CD4-positive, alpha-beta T cell treated with Interleukin-17A for 1 hour (primary cell): ENCODE data around the gene FREM1.
"Not testable (repeated sequence)": the region's sequence is repeated elsewhere in the genome, so short reads cannot be mapped to it uniquely, and the experiment has no call there.

Source experiments
- DNase-seq: peaks from one replicate; pipeline ENCODE4 v3.0.0-alpha.2; 2020

FREM1 gene, protein sequence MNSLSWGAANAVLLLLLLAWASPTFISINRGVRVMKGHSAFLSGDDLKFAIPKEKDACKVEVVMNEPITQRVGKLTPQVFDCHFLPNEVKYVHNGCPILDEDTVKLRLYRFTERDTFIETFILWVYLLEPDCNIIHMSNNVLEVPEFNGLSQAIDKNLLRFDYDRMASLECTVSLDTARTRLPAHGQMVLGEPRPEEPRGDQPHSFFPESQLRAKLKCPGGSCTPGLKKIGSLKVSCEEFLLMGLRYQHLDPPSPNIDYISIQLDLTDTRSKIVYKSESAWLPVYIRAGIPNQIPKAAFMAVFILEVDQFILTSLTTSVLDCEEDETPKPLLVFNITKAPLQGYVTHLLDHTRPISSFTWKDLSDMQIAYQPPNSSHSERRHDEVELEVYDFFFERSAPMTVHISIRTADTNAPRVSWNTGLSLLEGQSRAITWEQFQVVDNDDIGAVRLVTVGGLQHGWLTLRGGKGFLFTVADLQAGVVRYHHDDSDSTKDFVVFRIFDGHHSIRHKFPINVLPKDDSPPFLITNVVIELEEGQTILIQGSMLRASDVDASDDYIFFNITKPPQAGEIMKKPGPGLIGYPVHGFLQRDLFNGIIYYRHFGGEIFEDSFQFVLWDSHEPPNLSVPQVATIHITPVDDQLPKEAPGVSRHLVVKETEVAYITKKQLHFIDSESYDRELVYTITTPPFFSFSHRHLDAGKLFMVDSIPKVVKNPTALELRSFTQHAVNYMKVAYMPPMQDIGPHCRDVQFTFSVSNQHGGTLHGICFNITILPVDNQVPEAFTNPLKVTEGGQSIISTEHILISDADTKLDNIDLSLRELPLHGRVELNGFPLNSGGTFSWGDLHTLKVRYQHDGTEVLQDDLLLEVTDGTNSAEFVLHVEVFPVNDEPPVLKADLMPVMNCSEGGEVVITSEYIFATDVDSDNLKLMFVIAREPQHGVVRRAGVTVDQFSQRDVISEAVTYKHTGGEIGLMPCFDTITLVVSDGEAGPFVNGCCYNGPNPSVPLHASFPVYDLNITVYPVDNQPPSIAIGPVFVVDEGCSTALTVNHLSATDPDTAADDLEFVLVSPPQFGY (N-terminal part only)

GRCh38 chr9:14909961-14910805 lies at the start of gene FREM1:
Gene FREM1, minus strand, starts transcription at chr9:14910428. Its CDS starts 41,451 bp downstream, at chr9:14868977.
- DNase-seq: no peak

DNA sequence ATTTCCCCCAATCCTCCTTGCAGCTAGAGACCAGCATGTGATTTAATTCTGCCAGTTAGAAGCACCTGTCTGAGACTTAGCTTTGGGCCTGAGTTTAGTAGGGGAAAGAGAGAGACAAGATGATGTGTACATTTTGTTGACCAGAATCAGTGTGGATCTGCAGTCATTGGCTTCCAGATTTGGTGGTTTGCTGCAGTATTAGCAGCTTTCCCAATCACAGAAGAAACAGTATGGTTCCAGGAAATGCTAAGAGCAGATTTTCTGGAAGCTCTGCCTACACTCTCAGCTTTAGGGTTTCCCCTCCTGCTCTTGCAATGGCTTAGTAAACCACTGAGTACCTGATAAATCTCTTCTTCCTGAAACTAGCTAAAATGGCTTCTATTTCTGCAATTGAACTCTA lies 48.8 kb upstream of the FREM1 start:
- no peak for DNase-seq

GRCh38 chr9:14957109-14957508 lies 46.9 kb upstream of the FREM1 start:
- no peak for DNase-seq

GRCh38 chr9:14956208-14956607 lies 46.0 kb upstream of the FREM1 start:
- DNase-seq: no peak

DNA sequence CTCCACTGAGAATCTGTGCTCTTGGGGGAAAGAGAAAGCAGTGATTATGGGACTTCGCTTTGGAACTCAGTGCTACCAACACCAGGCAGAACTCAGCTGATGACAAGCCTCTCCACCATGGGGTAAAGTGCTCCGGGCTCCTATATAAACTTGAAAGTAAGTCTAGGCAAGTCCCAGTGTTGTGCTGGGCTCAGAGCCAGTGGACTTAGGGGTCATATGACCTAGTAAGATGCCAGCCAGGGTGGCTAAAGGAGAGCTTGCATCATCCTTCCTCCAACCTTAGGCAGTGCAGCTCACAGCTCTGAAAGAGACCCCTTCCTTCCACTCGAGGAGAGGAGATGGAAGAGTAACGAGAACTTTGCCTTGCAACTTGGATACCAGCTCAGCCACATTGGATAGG lies 35.1 kb upstream of the FREM1 start:
- no peak for DNase-seq

DNA sequence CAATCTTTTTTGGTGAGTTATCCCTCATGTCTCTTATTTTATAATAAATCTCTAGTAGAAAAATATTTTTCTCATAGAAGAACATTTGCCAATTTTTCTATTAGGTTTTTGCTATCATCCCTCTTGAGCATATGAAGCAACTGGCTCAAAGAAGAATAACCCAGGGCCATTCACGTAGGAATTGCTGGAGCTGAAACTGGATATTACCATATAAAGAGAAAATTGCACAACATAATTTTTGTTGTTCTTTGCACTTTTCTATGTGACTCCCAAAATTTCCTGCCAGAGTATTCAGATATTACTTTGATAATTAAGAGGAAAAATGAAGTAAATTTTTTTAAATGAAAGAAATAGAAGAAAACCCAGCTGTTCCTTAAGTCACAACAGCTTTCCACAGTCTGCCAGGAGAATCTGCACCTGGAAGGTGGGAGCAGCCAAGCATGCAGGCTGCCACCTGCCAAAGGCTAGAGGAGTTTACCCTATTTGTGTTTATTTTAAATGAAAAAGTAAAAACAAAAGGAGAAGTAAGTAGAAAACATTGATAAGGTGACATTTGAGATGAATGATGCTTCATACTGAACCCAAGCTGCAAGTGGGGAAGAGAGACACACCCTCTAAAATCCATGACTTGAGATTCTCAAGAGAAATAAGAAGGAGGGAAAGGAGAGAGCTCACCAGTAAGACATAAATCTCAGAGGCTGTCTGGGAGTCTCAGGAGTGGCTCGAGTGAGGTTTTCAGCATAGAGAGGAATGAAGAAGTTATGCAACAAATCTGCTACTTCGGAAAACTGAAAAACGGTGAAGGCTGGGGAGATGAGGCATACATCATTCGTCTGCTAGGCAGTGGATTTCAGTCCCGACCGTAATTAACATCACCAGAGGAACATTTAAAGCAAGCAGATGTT lies 31.5 kb upstream of the FREM1 start:
- DNase-seq: no peak

- no peak for DNase-seq
Measured at GRCh38 chr9:14939378-14939777, 29.1 kb upstream of the FREM1 start.

DNA sequence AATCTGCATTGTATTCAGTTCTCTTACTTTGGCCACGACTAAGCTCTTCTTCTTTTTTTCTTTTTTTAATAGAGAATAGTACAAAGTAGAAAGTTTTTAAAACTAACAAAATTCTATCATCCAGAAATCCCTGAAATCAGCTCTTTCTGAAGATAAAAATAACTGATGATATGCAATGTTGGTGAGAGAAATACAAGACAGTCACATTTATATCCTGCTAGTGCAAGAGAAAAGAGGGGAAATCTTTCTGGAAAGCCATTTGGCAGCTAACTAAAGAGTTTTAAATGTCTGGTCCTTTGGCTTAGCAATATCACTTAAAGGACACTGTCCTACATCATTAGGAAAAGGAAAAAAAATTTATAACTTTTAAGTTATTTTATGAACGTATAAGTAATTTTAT lies 27.0 kb upstream of the FREM1 start:
- DNase-seq: no peak

- no peak for DNase-seq
Measured at GRCh38 chr9:14936491-14936890, 26.3 kb upstream of the FREM1 start.

GRCh38 chr9:14935964-14936363 lies 25.7 kb upstream of the FREM1 start:
- no peak for DNase-seq

DNA sequence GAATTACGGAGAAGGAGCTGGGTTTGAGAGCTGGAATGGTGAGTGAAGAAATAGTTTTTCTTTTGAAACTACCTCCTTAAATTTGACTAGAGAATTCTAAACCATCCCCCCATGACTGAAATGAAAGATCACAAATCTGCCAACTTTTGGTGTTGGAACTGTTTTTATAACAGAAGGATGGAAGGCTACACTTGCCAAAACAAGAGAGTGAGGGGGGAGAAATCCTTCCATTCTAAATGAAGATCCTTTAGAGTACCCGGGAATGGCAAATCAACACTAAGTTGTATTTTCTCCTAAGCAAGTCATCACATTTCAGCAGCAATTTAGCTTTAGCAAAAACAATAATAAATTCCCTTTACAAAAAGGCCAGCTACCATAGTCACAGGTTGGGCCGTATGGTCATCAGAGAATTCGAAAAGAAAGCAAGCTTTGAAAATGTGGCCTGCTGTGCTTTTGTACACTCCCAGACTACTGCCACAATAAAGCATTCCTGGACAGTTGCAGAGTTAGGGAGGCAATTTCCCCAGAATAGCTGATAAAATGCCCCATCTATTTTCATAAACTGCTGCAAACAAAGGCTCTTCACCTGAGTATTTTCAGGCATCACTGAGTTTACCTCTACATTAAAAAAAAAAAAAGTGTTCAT lies 25.0 kb upstream of the FREM1 start:
- no peak for DNase-seq

DNA sequence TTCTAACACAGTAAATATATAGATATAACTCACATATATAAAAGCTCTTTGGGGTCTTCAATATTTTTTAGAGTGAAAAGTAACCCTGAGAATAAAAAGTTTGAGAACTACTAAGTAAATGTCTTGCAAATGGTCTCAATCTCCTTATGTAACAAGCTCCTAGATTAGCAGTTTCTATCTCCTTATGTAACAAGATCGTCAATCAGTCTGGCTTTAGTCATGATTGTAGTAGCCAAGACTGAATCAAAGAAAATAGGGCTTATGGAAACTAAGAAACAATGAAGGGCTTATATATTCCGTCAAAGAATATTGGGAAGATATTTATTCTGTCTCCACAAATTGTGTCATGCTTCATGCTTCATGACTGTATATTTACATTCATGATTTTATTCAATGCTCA lies 22.4 kb upstream of the FREM1 start:
- no peak for DNase-seq

- DNase-seq: no peak
Measured at GRCh38 chr9:14932231-14932630, 22.0 kb upstream of the FREM1 start.

GRCh38 chr9:14926941-14927624 lies 16.9 kb upstream of the FREM1 start:
- DNase-seq: no peak

DNA sequence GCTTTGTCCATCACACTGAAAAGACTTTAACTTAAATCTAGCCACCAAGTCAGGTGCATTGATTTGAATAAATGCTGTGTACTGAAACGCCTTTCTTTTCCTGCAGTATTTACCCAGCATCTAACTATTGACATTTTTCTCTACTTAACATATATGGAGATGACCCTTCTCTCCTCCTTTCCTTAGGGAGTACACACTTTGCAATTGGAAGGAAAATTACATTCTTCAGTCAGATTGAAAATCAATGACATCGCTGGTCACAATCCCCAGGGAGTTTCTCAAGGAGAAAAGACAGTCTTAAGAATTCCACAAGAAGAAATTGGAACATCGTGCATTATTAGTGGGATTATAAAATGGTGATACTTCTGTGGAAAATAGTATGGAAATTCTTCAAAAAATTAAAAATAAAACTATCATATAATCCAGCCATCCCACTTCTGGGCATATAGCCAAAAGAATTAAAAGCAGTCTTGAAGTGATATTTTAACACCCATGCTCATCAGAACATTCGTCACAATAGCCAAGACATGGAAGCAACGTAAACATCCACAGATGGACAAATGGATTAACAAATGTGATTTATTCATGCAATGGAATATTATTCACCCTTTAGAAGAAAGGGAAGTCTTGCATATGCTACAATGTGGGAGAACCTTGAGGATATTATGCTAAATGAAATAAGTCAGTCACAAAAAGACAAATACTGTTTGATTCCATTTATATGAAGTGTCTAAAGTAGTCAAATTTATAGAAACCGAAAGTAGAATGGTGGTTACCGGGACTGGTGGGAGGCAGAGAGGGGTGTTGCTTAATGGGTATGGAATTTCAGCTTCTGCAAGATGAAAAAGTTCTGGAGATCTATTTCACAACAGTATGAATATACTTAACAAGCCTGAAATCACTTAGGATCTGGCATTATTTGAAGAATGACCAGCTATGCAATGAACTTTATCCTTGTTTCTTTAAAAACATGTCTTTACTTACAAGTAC lies 14.3 kb upstream of the FREM1 start:
- no peak for DNase-seq

DNA sequence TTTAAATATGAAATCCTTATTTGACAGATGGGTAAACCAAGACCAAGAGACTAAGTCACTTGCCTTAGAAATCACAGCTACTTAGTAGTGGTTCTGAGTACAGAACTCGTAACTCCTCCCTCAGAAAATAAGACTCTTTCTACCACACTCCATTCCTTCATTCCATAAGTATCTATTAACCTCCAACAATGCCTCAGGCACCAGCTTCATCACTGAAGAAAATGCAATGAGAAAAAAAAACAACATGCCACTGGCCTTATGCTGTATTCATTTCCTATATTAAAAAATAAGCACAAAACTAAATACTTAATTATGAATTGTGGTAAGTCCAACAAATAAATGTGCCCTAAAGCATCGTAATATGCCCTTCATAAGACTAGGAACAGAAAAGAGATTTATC lies 13.5 kb upstream of the FREM1 start:
- DNase-seq: no peak

- DNase-seq: not testable (repeated sequence)
Measured at GRCh38 chr9:14920805-14921204, 10.6 kb upstream of the FREM1 start.

DNA sequence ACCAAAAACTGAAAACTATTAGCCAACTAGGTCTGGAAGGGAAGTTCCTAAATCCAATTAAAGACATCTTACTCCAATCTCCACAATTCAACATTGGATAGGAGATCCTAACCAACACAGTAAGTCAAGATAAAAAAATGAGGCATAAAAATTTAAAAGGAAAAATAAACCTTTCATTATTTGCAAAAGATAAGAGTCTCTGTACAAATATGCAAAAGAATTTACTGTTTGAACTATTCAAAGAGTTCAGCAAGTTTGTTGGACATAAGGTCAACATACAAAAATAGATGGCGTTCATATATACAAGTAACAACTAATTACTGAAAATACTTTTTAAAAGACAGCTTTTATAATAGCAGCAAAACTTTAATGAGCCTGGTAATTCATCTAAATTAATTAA lies 3.1 kb upstream of the FREM1 start:
- no peak for DNase-seq

- DNase-seq: no peak
Measured at GRCh38 chr9:14912859-14913258, 2.6 kb upstream of the FREM1 start.
